Measurements from ENCODE around the gene NCKAP1.

NCKAP1 gene

DNA sequence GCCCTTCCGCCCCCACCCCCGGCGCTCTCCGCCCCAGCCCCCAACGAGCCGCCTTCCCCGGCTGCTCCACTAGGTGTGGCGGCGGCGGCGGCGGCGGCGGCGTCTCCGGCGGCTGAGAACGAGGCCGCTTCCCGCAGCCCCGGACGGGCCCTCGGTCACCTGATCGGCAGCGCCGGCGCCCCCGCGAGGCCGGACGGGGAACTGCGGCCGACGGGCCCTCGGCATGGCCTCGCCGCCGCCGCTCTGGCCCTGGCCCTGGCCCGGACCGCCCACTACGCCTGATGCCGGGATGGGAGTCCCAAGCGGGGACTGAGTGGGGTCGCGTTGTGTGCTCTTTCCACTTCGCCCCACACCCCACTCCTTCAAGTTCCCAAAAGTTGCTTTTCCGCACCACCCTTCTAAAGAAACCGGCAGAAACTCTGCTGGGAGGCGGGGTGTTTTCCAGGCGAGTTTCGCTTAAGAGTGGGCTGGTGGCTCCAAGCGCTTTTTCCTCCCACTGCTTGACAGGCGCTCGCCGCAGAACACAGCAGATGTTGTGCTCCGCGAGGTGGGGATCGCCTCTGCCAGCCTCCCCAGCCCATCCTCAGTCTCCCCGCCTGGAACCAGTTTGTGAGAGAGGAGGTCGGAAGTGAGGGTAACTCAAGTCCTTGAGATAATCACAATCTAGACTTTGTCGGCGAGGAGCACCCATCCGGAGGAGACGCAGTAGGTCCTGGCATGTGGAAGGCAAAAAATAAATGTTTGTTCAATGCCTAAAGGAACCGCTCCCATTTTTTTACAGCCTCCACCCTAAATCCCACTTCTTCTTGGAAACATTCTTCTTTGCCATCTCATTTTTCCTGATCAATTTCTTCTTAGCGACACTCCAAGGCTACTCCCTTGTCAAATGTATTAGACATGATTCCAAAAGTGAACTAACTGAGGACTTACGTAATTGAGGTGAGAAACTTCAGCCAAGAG is at the start of gene NCKAP1:
Gene NCKAP1 (minus strand): TSS at position 117 of the 960 bp plus-strand sequence. CDS start 358 bp downstream, outside the sequence.
- peak within 1 kb of the TSS; percentile 87 to 92 (median 91) for H3K9ac ChIP-seq (ENCODE audit: low read length in 5 of 5)
- H3K4me3 ChIP-seq (ENCODE audit: low read depth in 1 of 5, low read length in 5 of 5), result peak within 1 kb of the TSS; percentile 80 to 87 (median 84)
- no peaks in the 10 kb centered on the region for H3K36me3 ChIP-seq (ENCODE audit: control insufficient read depth in 5 of 5, insufficient read depth in 5 of 5, low read length in 5 of 5)
- no peaks in the 10 kb centered on the region for H3K9me3 ChIP-seq (ENCODE audit: control insufficient read depth in 5 of 5, low read length in 5 of 5)
- no peaks in the 10 kb centered on the region for H3K27me3 ChIP-seq (ENCODE audit: control insufficient read depth in 5 of 5, insufficient read depth in 4 of 5, low read length in 5 of 5)
- H3K4me1 ChIP-seq (ENCODE audit: control insufficient read depth in 5 of 5, insufficient read depth in 5 of 5, low read length in 5 of 5), result peaks cover 0 to 41% (median 33%) of the 10 kb centered on the region in 5 donors
- H3K27ac ChIP-seq (ENCODE audit: low read depth, low read length), result peak within 1 kb of the TSS; percentile 96

DNA sequence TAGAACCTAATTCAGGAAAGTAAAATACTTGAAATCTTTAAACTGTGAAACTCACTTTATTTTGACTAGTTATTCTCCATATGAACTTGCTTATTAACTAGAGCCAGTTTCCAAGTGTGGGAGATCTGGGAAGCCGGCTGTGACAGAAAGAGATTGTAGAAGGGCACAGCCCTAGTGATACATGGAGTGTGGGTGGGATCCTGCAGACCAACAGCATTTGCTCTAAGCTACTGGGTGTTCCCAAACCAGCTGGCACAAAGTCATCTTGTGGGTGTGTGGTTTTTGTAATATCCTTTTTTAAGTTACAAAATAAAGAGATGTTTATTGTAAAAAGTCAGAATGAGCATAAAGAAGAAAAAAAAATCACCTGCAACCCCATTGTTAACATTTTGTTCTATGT is 43.7 kb upstream of the NCKAP1 start:
- Histone ChIP-seq H3K9ac (ENCODE audit: low read length in 5 of 5) (no peak overlapping the region), H3K27me3 (ENCODE audit: control insufficient read depth in 5 of 5, insufficient read depth in 4 of 5, low read length in 5 of 5) (no peaks in the 10 kb centered on the region), H3K36me3 (ENCODE audit: control insufficient read depth in 5 of 5, insufficient read depth in 5 of 5, low read length in 5 of 5) (no peaks in the 10 kb centered on the region), H3K4me1 (ENCODE audit: control insufficient read depth in 5 of 5, insufficient read depth in 5 of 5, low read length in 5 of 5) (peaks cover 0 to 13% (median 11%) of the 10 kb centered on the region in 5 donors), H3K9me3 (ENCODE audit: control insufficient read depth in 5 of 5, low read length in 5 of 5) (no peaks in the 10 kb centered on the region), H3K4me3 (ENCODE audit: low read depth in 1 of 5, low read length in 5 of 5) (no peak overlapping the region), H3K27ac (ENCODE audit: low read depth, low read length) (no peak overlapping the region)

GRCh38 chr2:183079139-183079775 is 41.0 kb upstream of the NCKAP1 start:
- Histone ChIP-seq H3K4me3 (ENCODE audit: low read depth in 1 of 5, low read length in 5 of 5) (peak overlapping the region; percentile 85 to 100 (median 95)), H3K9ac (ENCODE audit: low read length in 5 of 5) (peak overlapping the region; percentile 23 to 93 (median 78)), H3K27me3 (ENCODE audit: control insufficient read depth in 5 of 5, insufficient read depth in 4 of 5, low read length in 5 of 5) (peaks cover 0 to 3% (median 0%) of the 10 kb centered on the region in 5 donors), H3K4me1 (ENCODE audit: control insufficient read depth in 5 of 5, insufficient read depth in 5 of 5, low read length in 5 of 5) (peaks cover 0 to 13% (median 11%) of the 10 kb centered on the region in 5 donors), H3K27ac (ENCODE audit: low read depth, low read length) (peak overlapping the region; percentile 68), H3K36me3 (ENCODE audit: control insufficient read depth in 5 of 5, insufficient read depth in 5 of 5, low read length in 5 of 5) (no peaks in the 10 kb centered on the region), H3K9me3 (ENCODE audit: control insufficient read depth in 5 of 5, low read length in 5 of 5) (no peaks in the 10 kb centered on the region)

DNA sequence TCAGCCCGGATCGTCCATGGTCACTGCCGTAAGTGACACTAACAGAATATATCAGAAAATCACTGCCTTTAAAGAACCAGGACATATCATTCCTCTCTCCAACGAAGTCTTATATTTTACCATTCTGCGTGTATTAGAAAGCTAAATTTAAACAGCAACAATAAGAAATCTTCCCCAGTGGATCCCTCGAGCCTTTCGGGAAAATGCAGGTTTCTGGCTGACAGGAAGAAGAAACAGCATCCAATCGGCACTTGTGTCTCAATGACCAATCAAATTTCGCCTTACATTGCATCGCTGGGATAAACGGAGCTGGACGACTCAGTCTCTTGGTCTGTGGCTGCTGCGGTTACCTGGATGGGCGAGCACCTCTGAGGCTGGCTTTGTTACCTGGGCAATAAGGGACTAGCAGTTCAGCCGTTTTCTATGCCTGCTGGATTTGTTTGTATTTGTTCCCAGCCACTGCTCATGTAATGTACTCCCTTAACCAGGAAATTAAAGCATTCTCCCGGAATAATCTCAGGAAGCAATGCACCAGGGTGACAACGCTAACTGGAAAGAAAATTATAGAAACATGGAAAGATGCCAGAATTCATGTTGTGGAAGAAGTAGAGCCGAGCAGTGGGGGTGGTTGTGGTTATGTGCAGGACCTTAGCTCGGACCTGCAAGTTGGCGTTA is 40.3 kb upstream of the NCKAP1 start, which contains the start of gene DUSP19:
Gene DUSP19 (plus strand): TSS at position 284 of the 675 bp plus-strand sequence. CDS start 187 bp downstream, at position 471.
- Histone ChIP-seq H3K9me3 (ENCODE audit: control insufficient read depth in 5 of 5, low read length in 5 of 5) (no peaks in the 10 kb centered on the region), H3K9ac (ENCODE audit: low read length in 5 of 5) (peak within 1 kb of the TSS; percentile 23 to 93 (median 78)), H3K27me3 (ENCODE audit: control insufficient read depth in 5 of 5, insufficient read depth in 4 of 5, low read length in 5 of 5) (peaks cover 0 to 3% (median 0%) of the 10 kb centered on the region in 5 donors), H3K27ac (ENCODE audit: low read depth, low read length) (peak within 1 kb of the TSS; percentile 68), H3K36me3 (ENCODE audit: control insufficient read depth in 5 of 5, insufficient read depth in 5 of 5, low read length in 5 of 5) (no peaks in the 10 kb centered on the region), H3K4me1 (ENCODE audit: control insufficient read depth in 5 of 5, insufficient read depth in 5 of 5, low read length in 5 of 5) (peaks cover 0 to 13% (median 11%) of the 10 kb centered on the region in 5 donors), H3K4me3 (ENCODE audit: low read depth in 1 of 5, low read length in 5 of 5) (peak within 1 kb of the TSS; percentile 85 to 100 (median 95))

DNA sequence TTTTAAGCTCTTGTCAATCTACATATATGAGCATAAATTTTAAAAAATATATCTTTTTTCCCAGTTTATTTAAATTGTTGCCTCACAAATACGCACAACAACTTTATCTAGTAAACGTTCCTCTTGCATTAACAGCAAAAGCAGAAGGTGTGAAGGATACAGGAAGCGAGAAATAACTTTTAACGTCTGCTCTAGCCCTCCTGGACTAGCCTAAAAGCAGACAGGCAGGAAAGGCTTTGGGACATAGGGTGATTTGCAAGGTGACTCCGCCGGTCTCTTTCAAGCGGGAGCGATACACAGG is 39.9 kb upstream of the NCKAP1 start:
- H3K27ac ChIP-seq (ENCODE audit: low read depth, low read length), result peak overlapping the region; percentile 68
- H3K9me3 ChIP-seq (ENCODE audit: control insufficient read depth in 5 of 5, low read length in 5 of 5), result no peaks in the 10 kb centered on the region
- H3K4me1 ChIP-seq (ENCODE audit: control insufficient read depth in 5 of 5, insufficient read depth in 5 of 5, low read length in 5 of 5), result peaks cover 0 to 13% (median 11%) of the 10 kb centered on the region in 5 donors
- no peaks in the 10 kb centered on the region for H3K36me3 ChIP-seq (ENCODE audit: control insufficient read depth in 5 of 5, insufficient read depth in 5 of 5, low read length in 5 of 5)
- H3K9ac ChIP-seq (ENCODE audit: low read length in 5 of 5), result peak overlapping the region; percentile 21 to 93 (median 78)
- peak overlapping the region; percentile 85 to 100 (median 95) for H3K4me3 ChIP-seq (ENCODE audit: low read depth in 1 of 5, low read length in 5 of 5)
- peaks cover 0 to 3% (median 0%) of the 10 kb centered on the region in 5 donors for H3K27me3 ChIP-seq (ENCODE audit: control insufficient read depth in 5 of 5, insufficient read depth in 4 of 5, low read length in 5 of 5)

DNA sequence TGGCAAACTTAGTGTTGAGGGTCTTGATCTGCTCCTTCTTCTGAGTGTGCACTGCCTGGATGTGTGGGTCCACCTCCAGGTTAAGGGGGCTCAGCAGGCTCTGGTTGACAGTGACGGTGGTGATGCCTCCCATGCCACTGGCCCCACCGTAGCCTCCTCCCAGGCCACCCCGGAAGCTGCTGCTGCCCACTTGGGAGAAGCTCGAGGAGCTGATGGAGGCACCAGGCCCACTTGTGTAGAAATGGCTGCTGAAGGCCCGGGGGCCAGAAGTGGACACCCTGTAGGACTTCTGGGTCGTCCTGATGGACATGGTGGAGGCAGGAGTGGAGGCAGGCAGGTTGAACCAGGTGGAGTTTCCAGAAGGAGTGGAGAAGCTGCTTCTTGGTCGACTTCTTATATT is 33.9 kb upstream of the NCKAP1 start:
- Histone ChIP-seq H3K9me3 (ENCODE audit: control insufficient read depth in 5 of 5, low read length in 5 of 5) (no peaks in the 10 kb centered on the region), H3K4me3 (ENCODE audit: low read depth in 1 of 5, low read length in 5 of 5) (no peak overlapping the region), H3K36me3 (ENCODE audit: control insufficient read depth in 5 of 5, insufficient read depth in 5 of 5, low read length in 5 of 5) (no peaks in the 10 kb centered on the region), H3K4me1 (ENCODE audit: control insufficient read depth in 5 of 5, insufficient read depth in 5 of 5, low read length in 5 of 5) (no peaks in the 10 kb centered on the region), H3K27ac (ENCODE audit: low read depth, low read length) (no peak overlapping the region), H3K27me3 (ENCODE audit: control insufficient read depth in 5 of 5, insufficient read depth in 4 of 5, low read length in 5 of 5) (peaks cover 0 to 12% (median 6%) of the 10 kb centered on the region in 5 donors), H3K9ac (ENCODE audit: low read length in 5 of 5) (no peak overlapping the region)

- H3K4me1 ChIP-seq (ENCODE audit: control insufficient read depth in 5 of 5, insufficient read depth in 5 of 5, low read length in 5 of 5), result no peaks in the 10 kb centered on the region
- no peak overlapping the region for H3K9ac ChIP-seq (ENCODE audit: low read length in 5 of 5)
- no peaks in the 10 kb centered on the region for H3K9me3 ChIP-seq (ENCODE audit: control insufficient read depth in 5 of 5, low read length in 5 of 5)
- H3K27ac ChIP-seq (ENCODE audit: low read depth, low read length), result no peak overlapping the region
- no peaks in the 10 kb centered on the region for H3K36me3 ChIP-seq (ENCODE audit: control insufficient read depth in 5 of 5, insufficient read depth in 5 of 5, low read length in 5 of 5)
- H3K27me3 ChIP-seq (ENCODE audit: control insufficient read depth in 5 of 5, insufficient read depth in 4 of 5, low read length in 5 of 5), result peaks cover 0 to 12% (median 6%) of the 10 kb centered on the region in 5 donors
- no peak overlapping the region for H3K4me3 ChIP-seq (ENCODE audit: low read depth in 1 of 5, low read length in 5 of 5)
Observed at GRCh38 chr2:183070942-183071844, 32.9 kb upstream of the NCKAP1 start.

DNA sequence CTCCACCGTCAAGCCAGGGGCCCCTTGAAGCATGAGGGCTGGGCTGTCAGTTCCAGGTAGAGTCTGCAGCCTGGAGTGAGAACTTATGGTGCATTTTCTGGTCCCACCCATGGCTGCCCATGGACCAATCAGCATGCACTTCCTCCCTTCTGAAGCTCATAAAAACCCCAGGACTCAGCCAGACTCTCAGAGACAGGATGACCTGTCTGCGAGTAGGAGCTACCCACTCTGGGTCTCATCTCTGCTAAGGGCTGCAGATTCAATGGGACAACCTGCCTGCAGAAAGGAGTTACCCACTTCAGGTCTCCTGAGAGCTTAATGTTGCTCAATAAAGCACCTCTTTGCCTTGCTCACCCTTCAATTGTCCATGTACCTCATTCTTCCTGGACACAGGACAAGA is 30.9 kb upstream of the NCKAP1 start:
- no peaks in the 10 kb centered on the region for H3K9me3 ChIP-seq (ENCODE audit: control insufficient read depth in 5 of 5, low read length in 5 of 5)
- no peak overlapping the region for H3K4me3 ChIP-seq (ENCODE audit: low read depth in 1 of 5, low read length in 5 of 5)
- peaks cover 0 to 9% (median 6%) of the 10 kb centered on the region in 5 donors for H3K27me3 ChIP-seq (ENCODE audit: control insufficient read depth in 5 of 5, insufficient read depth in 4 of 5, low read length in 5 of 5)
- H3K36me3 ChIP-seq (ENCODE audit: control insufficient read depth in 5 of 5, insufficient read depth in 5 of 5, low read length in 5 of 5), result no peaks in the 10 kb centered on the region
- H3K27ac ChIP-seq (ENCODE audit: low read depth, low read length), result no peak overlapping the region
- no peak overlapping the region for H3K9ac ChIP-seq (ENCODE audit: low read length in 5 of 5)
- no peaks in the 10 kb centered on the region for H3K4me1 ChIP-seq (ENCODE audit: control insufficient read depth in 5 of 5, insufficient read depth in 5 of 5, low read length in 5 of 5)

DNA sequence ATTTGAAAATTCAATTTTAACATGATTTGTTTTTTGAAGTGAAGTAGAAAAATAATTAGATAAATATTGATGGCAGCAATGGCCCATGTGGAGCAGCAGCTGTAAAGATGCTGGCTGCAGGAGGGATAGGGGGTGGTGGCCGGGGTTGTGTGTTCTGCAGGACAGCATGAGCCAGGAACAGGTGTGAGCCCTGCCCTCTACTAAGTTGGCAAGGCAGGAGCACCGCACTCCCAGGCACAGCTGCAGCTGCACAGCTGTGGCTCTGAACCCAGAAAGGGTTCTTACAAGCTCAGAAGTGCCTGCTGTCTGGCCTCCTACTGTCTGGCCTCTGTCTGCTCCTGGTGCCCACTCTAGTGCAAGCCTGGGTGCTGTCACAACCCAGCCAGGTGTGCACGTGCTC is 30.3 kb upstream of the NCKAP1 start:
- Histone ChIP-seq H3K4me1 (ENCODE audit: control insufficient read depth in 5 of 5, insufficient read depth in 5 of 5, low read length in 5 of 5) (no peaks in the 10 kb centered on the region), H3K27me3 (ENCODE audit: control insufficient read depth in 5 of 5, insufficient read depth in 4 of 5, low read length in 5 of 5) (peaks cover 0 to 9% (median 6%) of the 10 kb centered on the region in 5 donors), H3K27ac (ENCODE audit: low read depth, low read length) (no peak overlapping the region), H3K9ac (ENCODE audit: low read length in 5 of 5) (no peak overlapping the region), H3K36me3 (ENCODE audit: control insufficient read depth in 5 of 5, insufficient read depth in 5 of 5, low read length in 5 of 5) (no peaks in the 10 kb centered on the region), H3K9me3 (ENCODE audit: control insufficient read depth in 5 of 5, low read length in 5 of 5) (no peaks in the 10 kb centered on the region), H3K4me3 (ENCODE audit: low read depth in 1 of 5, low read length in 5 of 5) (no peak overlapping the region)

Measured in subcutaneous abdominal adipose tissue (tissue), 5 donors.